ENCODE data around the gene KIAA0232.
"Not testable (repeated sequence)": the region's sequence is repeated elsewhere in the genome, so short reads cannot be mapped to it uniquely, and the experiment has no call there.

KIAA0232 gene

DNA sequence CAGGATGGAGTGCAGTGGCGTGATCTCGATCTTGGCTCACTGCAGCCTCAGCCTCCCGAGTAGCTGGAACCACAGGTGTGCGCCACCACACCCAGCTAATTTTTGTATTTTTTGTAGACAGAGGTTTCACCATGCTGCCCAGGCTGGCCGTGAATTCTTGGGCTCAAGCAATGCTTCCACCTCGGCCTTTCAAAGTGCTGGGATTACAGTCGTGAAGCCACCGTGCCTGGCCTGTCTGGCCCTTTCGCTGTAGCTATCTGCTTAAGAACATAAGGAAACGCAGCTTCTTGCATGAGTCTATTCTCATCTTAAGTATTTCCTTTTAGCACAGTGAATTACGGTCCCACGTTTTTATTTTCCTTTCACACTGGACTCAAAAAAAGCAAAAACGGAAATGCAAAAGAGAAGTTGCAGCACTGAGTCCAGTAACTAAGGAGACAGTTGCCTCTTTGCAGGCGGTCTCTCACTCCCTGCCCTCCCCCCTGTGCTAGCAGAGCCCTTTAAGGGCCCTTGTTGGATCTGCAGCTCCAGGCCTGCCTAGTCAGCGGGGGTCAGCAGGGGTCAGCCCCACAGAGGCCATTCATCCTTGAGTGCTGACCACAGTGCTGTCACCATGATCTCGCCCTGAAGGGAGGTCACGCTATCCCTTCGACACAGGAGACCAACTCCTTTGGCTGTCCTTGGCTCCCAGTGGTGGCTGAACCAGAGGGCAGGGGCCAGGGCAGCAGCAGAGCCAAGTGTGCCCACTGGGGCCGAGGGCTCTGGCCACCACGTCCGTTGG lies 105.3 kb downstream of the KIAA0232 start:
- no peak for DNase-seq

DNA sequence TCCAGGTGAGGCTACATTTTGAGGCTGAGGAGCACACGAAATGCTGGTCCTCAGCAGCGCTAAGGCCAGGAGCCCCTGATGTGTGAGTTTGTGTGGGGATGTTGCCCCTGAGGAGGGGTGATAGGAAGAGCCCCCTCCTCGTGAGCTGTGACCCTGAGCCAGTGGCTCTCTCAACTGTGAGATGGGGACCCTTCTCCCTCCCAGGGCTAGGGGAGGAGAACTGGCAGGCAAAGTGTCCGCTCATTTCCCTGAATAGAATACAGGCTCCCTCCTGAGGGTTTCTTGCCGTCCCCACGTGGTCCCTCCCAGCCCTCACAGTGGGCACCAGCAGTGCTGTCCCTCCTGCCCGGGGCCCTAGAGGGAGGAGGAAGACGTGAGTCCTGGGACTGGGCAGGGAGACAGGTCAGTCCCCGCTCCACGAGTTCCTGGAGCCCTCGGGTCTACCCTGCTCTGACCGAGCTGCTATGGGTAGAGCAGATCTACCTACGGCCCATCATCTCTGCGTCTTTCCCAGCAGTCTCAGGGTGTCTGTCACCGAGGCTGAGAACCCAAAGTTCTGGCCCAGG lies 106.1 kb downstream of the KIAA0232 start:
- no peak for DNase-seq

DNA sequence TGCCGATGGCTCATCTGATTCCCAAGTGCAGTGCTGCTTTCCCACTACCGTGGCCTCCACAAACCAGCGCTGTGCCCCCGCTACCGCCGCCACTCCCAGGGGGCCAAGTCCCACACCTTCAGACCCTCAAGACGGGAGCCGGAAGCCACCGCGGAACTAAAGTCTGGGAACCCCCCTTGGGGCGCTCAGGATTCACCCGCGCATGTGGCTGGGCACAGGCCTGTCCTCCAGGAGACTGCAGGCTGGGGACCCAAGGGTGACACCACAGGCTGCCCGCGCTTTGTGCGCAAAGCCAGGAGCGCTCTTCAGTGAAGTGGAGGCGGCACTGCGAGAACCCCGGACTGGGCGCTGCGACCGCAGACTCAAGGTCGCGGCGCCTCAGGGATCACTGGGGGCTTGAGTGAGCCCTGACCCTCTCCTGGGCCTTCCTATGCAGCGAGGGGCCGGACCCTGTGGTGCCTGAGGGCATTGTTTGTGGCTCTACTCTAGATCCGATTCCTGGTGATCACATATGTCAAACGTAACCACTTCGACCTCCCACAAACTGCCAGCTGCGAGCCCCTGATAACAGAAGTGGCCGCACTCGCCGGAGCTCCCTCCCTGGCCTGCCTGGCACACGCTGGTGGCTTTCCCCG lies 106.7 kb downstream of the KIAA0232 start:
- no peak for DNase-seq

DNA sequence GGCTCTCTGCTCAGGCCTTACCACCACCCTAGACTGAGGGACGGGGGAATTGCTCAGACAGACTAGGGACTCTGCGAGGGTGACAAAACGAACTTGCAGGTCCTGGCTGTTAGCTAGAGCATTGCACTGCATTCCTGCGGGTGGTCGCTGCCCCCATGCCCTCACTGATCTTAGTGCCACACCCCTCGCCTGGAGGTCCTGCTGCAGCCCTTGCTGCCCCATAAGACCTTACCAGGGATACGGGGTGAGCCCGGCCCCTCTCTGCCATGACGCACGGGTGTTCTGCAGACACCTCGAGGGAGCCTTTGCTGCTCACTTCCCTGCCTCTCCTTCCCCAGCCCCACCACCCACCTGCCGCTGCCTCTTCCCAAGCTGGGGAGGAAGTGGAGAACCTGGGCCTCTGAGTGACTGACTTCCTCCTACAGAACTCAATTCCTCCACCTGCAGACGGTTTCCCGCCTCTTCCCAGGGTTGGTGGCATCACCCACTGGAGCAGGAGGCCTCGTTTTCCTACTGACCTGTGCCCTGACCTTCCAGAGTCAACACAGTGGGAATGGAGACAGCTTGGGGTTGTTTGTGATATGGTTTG lies 107.3 kb downstream of the KIAA0232 start:
- DNase-seq, result no peak

DNA sequence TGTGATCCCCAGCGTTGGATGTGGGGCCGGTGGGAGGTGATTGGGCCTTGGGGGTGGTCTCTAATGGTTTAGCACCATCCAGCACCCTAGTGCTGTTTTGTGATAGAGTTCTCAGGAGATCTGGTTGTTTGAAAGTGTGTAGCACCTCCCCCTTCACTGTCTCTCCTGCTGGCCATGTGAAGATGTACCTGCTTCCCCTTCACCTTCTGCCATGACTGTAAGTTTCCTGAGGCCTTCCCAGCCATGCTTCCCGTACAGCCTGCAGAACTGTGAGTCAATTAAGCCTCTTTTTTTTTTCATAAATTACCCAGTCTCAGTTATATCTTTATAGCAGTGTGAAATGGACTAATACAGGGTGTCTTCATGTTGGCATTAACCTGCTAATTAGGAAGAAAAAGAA lies 107.8 kb downstream of the KIAA0232 start:
- DNase-seq, result no peak

DNA sequence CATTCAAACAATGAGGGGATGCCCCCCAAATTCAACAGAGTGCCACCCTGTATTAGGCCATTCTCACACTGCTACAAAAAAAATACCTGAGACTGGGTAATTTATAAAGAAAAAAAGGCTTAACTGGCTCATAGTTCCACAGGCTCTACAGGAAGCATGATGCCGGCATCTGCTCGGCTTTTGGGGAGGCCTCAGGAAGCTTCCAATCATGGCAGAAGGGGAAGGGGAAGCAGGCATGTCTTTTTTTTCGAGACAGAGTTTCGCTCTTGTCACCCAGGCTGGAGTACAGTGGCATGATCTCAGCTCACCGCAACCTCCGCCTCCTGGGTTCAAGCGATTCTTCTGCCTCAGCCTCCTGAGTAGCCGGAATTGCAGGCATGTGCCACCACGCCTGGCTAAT lies 108.4 kb downstream of the KIAA0232 start:
- not testable (repeated sequence) for DNase-seq

DNA sequence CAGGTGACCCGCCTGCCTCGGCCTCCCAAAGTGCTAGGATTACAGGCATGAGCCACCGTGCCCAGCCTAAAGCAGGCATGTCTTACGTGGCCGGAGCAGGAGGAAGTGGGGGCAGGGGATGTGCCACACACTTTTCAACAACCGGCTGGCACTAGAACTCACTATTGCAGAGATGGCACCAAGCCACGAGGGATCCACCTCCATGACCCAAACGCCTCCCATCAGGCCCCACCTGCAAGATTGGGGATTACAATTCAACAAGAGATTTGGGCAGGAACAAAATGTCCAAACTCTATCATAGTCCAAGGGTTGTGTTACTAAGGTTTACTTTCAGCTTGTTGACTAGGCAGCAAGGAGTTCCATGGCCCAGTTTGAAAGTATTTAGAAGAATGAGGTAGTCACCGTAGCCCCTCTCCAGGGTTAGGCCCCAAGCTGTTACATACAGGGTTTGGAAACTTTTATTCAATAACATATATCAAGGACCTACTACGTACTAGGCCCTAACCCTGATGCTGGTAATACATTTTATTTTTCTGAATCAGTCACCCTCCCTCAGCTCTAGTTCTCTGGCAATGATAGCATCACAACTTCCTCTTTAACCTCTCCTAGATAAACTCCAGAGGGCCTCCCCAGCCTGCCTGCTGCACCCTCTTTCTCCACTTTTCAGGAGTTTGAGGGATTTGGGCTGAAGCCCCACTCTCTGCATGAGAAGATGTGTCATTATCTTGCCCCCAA lies 109.1 kb downstream of the KIAA0232 start:
- no peak for DNase-seq

DNA sequence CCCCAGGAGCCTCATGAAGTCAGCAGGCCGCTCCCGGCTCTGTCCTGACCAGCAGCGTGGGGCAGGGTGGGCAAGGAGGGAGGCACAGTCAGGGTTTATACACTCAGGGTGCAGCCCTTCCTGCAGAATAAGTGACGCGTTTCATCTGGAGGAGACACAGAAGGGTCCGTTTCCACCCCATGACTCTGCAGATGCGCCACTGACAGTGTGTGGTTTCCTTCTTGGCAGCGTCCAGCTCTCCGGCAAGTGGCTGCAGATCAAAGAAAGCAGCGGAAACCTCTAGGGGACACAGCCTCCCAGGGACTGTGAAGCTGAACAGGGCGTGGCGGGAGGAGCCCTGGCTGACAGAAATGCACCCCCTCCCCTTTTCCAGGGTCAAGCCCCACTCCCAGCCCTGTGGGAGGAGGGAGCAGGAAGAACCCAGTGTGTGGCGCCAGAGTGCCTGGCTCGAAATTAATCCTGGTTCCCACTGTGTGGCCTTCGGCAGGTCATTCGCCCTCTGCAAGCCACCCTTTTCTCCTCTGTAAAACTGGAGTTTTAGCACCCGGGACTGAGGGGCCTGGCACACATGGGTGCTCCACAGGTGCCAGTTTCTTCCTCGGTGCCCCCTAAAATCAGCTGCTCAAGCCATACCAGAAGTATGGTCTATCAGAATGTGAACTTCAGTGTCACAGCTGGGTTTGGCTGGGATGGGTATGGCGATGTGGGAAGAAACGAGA lies 109.8 kb downstream of the KIAA0232 start:
- DNase-seq, result peak; percentile 16

DNA sequence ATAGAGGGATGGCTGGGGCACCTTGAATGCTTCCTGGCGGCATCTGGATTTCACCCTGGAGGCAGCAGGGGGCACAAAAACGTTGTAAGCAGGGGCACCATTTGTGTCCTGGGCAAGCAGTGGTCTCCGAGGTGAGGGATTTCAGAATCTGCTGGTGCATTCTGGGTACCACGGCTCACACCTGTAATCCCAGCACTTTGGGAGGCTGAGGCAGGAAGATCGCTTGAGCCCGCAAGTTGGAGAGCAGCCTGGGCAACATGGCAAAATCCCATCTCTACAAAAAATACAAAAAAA lies 110.3 kb downstream of the KIAA0232 start:
- no peak for DNase-seq

DNA sequence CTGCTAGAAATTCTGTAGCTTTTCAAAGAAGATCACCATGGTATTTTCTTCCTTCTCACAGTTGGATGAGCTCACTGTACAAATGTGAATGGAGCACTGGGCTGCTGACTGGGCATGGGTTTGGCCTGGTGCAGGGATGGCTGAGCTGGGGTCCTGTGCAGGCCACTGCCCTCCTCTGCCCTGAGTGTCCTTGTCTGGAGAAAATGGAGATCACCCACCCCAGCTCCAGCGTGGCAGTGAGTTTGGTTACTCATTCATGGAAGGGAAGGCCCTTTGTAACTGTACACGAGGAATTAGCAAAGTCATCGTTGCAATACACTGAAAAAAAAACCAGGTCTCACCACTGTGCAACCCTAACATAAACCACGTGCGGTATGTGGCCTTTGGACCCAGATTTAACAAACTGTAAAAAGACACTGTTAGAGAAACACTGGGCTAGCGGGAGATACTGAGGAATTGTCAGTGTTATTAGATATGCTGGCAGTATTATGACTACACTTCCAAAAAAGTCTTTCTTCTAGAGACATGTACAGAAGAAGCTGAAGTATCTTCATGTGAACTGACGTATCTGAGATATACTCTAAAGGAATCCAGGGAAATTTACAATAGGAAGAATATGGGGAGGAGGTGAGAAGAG lies 111.0 kb downstream of the KIAA0232 start:
- no peak for DNase-seq

DNA sequence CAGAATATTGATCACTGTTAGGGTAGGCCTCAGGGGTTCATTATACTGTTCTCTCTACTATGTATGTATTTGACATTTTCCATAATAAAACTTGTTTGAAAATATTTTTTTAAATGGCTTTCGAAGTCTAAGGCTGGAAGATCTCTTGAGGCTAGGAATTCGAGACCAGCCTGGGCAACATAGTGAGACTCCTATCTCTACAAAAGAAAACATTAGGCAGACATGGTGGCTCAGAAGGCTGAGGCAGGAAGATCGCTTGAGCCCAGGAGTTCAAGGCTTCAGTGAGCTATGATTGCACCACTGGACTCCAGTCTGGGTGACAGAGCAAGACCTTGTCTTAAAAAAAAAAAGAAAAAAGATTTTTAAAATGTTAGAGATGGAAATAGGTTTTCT lies 111.6 kb downstream of the KIAA0232 start:
- no peak for DNase-seq

DNA sequence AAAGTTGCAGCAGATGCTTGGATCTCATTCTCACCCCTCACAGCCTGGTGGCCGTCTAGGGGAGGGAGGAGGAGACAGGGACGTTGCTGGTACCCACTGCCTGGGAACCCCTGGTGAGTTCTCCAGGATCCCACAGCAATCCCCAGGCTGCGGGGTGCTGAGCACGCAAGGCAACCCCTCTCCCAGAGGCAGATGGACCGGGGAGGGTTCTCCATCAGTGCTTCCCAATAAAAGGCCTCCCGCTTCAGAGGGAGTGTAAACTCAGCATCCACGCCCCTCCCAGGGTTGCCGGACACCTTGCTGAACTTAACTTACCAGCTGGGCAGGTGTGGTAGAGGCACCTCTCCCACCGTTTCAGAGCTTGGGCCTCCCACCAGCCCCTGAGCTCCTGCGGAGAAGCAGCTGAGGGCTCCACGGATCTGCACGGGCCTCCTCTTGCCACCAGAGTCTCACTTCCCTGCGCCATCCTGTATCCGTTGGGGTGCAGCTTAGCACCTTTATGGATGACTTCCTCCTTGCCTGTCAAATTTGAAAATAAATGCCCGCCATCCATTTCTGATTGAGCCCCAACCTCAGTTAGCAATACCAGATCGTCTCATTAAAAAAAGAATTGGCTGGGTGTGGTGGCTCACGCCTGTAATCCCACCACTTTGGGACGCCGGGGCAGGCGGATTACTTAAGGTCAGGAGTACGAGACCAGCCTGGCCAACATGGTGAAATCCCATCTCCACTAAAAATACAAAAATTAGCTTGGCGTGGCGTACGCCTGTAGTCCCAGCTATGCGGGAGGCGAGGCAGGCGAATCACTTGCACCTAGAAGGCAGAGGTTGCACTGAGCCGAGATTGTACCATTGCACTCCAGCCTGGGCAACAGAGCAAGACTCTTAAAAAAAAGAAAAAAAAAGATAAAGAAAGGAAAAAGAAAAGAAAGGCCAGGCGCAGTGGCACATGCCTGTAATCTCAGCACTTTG lies 112.3 kb downstream of the KIAA0232 start:
- DNase-seq, result no peak

DNA sequence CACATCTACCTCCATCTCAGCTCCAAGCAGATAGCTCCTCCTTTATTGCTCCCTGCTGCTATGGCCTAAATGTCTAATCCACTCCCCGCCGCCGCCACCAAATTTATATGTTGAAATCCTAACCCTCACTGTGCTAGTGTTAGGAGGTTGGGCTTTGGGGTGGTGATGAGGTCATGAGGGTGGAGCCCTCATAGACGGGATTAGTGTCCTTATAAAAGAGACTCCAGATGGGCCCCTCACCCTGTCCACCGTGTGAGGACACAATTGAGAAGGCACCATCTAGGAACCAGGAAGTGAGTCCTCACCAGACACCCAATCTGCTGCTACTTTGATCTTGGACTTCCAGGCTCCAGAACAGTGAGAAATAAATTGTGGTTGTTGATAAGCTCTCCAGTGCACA lies 113.5 kb downstream of the KIAA0232 start:
- DNase-seq, result no peak

DNA sequence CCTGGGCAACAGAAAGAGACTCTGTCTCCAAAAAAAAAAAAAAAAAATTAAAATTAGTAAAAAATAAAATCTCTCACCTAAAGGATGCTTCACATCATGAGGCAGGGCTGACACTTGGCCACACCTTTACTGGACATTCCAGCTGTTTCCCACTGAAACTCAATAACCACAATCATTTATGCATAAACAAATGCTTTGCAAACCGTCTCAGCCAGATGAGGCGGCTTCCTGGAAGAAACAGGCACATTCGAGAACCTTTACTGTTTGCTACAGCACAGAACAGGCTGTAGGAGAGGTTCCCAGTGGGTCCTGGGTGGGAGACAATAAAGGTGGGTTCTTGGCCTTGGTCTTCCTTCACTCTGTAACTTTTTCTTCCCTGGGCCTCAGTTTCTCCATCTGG lies 116.2 kb downstream of the KIAA0232 start:
- no peak for DNase-seq

DNA sequence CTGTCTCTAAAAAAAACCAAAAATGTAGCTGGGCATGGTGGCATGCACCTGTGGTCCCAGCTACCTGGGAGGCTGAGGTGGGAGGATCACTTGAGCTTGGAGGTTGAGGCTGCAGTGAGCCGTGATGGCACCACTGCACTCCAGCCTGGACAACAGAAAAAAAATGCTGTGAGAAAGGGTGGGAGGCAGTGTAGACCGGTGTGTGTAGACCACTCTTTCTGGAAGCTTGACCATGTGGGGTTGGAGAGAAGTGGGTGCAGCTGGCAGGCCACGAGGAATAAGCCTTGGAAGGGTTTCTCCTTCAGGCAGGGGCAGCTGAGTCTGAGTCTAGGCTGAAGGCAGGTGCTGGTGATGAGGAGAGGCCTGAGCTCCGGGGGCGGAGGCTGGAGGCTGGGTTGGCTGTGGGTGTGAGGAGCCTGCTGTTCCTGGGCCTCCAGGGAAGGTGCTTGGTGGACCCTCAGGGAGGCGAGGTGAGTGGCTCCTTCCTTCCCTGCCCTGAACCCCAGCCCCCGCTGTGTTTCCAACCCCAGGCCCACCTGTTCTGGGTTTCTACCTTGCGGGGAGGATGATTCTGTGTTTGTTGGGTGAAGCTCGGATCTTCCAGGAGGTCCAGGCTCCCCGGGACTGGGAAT lies 117.8 kb downstream of the KIAA0232 start:
- DNase-seq, result no peak

DNA sequence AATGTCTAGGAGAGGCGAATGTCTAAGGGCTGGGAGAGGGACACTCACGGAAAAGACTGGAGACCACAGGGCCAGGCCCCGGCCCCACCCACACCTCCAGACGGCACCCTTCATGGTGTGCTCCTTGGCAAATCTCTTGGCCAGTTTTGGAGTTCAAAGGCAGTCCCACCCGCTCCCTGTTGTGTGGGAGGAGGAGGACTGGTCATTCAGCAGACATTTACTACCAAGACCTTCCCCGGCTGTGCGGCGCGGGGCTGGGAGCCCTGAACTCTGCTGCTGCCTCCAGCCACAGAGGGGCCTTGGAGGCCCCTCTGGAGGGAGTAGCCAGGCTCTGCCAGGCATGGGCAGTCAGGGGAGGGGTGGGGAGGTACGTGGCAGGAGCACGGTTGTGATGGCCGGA lies 118.4 kb downstream of the KIAA0232 start:
- DNase-seq, result no peak

DNA sequence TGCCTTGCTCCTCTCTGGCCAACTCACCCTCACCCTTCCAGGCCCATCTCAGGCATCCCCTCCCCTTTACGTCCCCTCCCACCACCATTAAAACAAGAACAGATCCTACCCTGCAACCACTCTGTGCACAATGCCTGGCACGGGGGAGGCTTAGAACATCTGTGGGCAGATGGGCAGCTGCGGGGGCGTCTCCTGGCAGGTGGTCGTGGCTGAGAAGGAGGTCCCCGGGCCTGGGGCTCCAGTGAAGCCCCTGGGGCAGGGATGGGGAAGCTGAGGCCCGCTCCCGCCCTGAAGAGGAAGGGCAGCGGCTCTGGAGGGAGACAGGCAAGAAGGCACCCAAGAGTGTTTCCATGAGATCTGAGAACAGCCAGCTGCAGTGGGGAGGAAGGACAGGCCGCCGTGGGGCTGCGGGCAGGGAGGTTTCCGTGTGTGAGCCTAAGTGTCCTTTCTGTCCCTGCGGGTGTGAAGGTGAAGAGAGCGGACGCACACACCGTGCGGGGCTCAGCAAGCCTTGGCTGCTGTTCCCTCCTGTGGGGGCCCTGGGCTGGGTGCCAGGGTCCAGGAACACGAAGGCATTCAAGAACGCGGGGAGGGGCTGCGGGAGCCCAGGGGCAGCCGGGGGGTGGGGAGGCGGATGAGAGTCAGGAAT lies 119.3 kb downstream of the KIAA0232 start:
- DNase-seq, result no peak

DNA sequence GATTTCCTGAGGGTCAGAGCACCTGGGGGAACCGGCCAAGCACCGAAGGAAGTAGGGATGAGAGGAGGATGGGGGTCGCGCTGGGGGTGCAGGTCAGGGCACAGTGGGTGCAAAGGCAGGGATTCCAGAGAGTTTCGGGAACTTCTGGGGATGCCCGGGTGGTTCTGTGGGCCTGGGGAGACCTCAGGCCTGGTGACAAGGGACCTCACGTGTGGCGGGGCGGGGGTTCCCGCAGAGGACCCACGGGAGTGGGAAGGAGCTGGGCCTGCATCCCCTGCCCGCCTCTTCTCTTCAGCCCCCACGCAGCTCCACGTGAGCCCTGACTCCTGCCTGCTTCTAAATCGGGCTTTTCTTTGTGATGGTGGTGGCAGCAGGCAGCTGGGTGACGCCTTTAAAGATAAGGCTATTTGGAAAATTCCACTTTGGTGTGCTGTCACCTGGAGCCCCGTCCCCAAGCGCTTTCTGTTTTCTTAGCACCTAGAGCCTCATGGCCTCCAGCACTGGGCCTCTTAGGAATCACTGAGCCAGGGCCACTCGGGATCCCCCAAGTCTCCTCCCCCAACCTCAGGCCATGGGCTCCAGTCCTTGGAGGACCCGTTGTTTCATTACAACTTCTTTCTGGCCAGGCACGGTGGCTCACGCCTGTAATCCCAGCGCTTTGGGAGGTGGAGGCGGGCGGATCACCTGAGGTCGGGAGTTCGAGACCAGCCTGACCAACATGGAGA lies 120.0 kb downstream of the KIAA0232 start:
- DNase-seq, result no peak
